Trophoblast cell (in vitro differentiated cells and primary cell): ENCODE measurements around the gene TENT5A.

Experiments
- DNase-seq, 2 donors: peaks; one replicate each; pipeline ENCODE4 v3.0.0-alpha.2; 2016
- H2AFZ ChIP-seq: 2 replicates; pipeline ENCODE4 v1.6.1; 2013; ENCODE audit warnings: low read length, moderate library complexity, mild to moderate bottlenecking; ENCODE audit not compliant: insufficient read depth, poor library complexity
- H2AK5ac ChIP-seq: 2 replicates; pipeline ENCODE4 v1.6.1; 2013; ENCODE audit warnings: mild to moderate bottlenecking, low read length
- H2BK120ac ChIP-seq: 2 replicates; pipeline ENCODE4 v1.6.1; 2013; ENCODE audit warnings: low read length, mild to moderate bottlenecking, moderate library complexity; ENCODE audit not compliant: insufficient read depth, poor library complexity
- H2BK12ac ChIP-seq: 2 replicates; pipeline ENCODE4 v1.6.1; 2013; ENCODE audit warnings: mild to moderate bottlenecking, low read length, moderate library complexity
- H2BK5ac ChIP-seq: 2 replicates; pipeline ENCODE4 v1.6.1; 2013; ENCODE audit warnings: low read length, low read depth, moderate library complexity, mild to moderate bottlenecking; ENCODE audit not compliant: poor library complexity
- H3K14ac ChIP-seq: 2 replicates; pipeline ENCODE4 v1.6.1; 2013; ENCODE audit warnings: mild to moderate bottlenecking, low read length
- H3K18ac ChIP-seq: 2 replicates; pipeline ENCODE4 v1.6.1; 2013; ENCODE audit warnings: mild to moderate bottlenecking, low read length
- H3K23ac ChIP-seq: 2 replicates; pipeline ENCODE4 v1.6.1; 2013; ENCODE audit warnings: low read length
- H3K27ac ChIP-seq: 2 replicates; pipeline ENCODE4 v1.5.1; 2013; ENCODE audit warnings: low read depth, mild to moderate bottlenecking, inconsistent platforms, low read length, moderate library complexity
- H3K27me3 ChIP-seq: 2 replicates; pipeline ENCODE4 v1.6.1; 2013; ENCODE audit warnings: inconsistent platforms, mild to moderate bottlenecking, low read length, moderate library complexity; ENCODE audit not compliant: insufficient read depth
- H3K36me3 ChIP-seq, 2 experiments: 1 replicate in 1 of 2; 2 replicates in 1 of 2; pipeline ENCODE4 v1.6.1; 2013; ENCODE audit warnings: low read length in 2 of 2, mild to moderate bottlenecking in 2 of 2, moderate library complexity in 1 of 2; ENCODE audit not compliant: insufficient read depth in 2 of 2, control insufficient read depth in 1 of 2
- H3K4ac ChIP-seq: 2 replicates; pipeline ENCODE4 v1.6.1; 2013; ENCODE audit warnings: low read depth, mild to moderate bottlenecking, low read length, moderate library complexity
- H3K4me1 ChIP-seq, 2 experiments: 1 replicate in 1 of 2; 2 replicates in 1 of 2; pipeline ENCODE4 v1.6.1; 2013; ENCODE audit warnings: low read length in 2 of 2, mild to moderate bottlenecking in 2 of 2, moderate library complexity in 1 of 2; ENCODE audit not compliant: insufficient read depth in 2 of 2, control insufficient read depth in 1 of 2
- H3K4me2 ChIP-seq: 2 replicates; pipeline ENCODE4 v1.6.1; 2013; ENCODE audit warnings: inconsistent platforms, mild to moderate bottlenecking, low read length, moderate library complexity
- H3K4me3 ChIP-seq: 2 replicates; pipeline ENCODE4 v1.5.1; 2013; ENCODE audit warnings: mild to moderate bottlenecking, low read depth, low read length, inconsistent platforms
- H3K79me1 ChIP-seq: one replicate; pipeline ENCODE4 v1.6.1; 2013; ENCODE audit warnings: low read length
- H3K79me2 ChIP-seq: 2 replicates; pipeline ENCODE4 v1.6.1; 2013; ENCODE audit warnings: low read length, mild to moderate bottlenecking; ENCODE audit not compliant: control insufficient read depth, insufficient read depth, poor library complexity
- H3K9ac ChIP-seq: 2 replicates; pipeline ENCODE4 v1.6.1; 2013; ENCODE audit warnings: mild to moderate bottlenecking, low read length
- H3K9me3 ChIP-seq: 2 replicates; pipeline ENCODE4 v1.6.1; 2013; ENCODE audit warnings: low read depth, mild to moderate bottlenecking, control low read depth, inconsistent platforms, low read length; ENCODE audit not compliant: insufficient read depth
- H4K12ac ChIP-seq: 2 replicates; pipeline ENCODE4 v1.6.1; 2013; ENCODE audit warnings: low read depth, mild to moderate bottlenecking, low read length, moderate library complexity
- H4K8ac ChIP-seq: 2 replicates; pipeline ENCODE4 v1.6.1; 2013; ENCODE audit warnings: low read depth, mild to moderate bottlenecking, low read length, moderate library complexity
- H4K91ac ChIP-seq: one replicate; pipeline ENCODE4 v1.6.1; 2013; ENCODE audit warnings: low read depth, mild to moderate bottlenecking, low read length, moderate library complexity
- WGBS: extraction: QIAGEN DNeasy Blood & Tissue Kit; methylation state at CpG from one replicate; pipeline ENCODE4 v1.1.7; 2013; ENCODE audit warnings: missing lambda C conversion rate; ENCODE audit not compliant: insufficient read length, insufficient coverage; ENCODE audit errors: extremely low coverage; 5-methylcytosine and 5-hydroxymethylcytosine counted together

The TENT5A gene

GRCh38 chr6:81749707-81750106 lies 2.8 kb downstream of the TENT5A start:
- H3K79me2 ChIP-seq = peaks cover 12% of the 10 kb centered on the region
- H3K79me1 ChIP-seq = peaks cover 22% of the 10 kb centered on the region
- H3K4ac ChIP-seq = no peak overlapping the region
- peaks cover 0 to 5% of the 10 kb centered on the region in 2 experiments for H3K36me3 ChIP-seq
- H4K8ac ChIP-seq = no peak overlapping the region
- H2BK12ac ChIP-seq = no peak overlapping the region
- peaks cover 0 to 5% of the 10 kb centered on the region in 2 experiments for H3K4me1 ChIP-seq
- no CpG with 5 or more reads among the region's 5 CpGs for WGBS
- H2BK5ac ChIP-seq = peak overlapping the region; percentile 22
- no peak overlapping the region for H2BK120ac ChIP-seq
- H3K18ac ChIP-seq = no peak overlapping the region
- no peak overlapping the region for H4K91ac ChIP-seq
- no peaks in the 10 kb centered on the region for H3K27me3 ChIP-seq
- DNase-seq = peak in 1 of 2 donors; percentile 46
- no peak overlapping the region for H3K9ac ChIP-seq
- no peak overlapping the region for H2AFZ ChIP-seq
- H3K27ac ChIP-seq = no peak overlapping the region
- no peak overlapping the region for H3K14ac ChIP-seq
- no peak overlapping the region for H3K4me3 ChIP-seq
- no peak overlapping the region for H3K23ac ChIP-seq
- H2AK5ac ChIP-seq = no peak overlapping the region
- no peak overlapping the region for H3K4me2 ChIP-seq
- no peak overlapping the region for H4K12ac ChIP-seq
- peaks cover 3% of the 10 kb centered on the region for H3K9me3 ChIP-seq

- Histone ChIP-seq H2AK5ac (no peak overlapping the region), H4K91ac (no peak overlapping the region), H3K27me3 (no peaks in the 10 kb centered on the region)
Measured at GRCh38 chr6:81748994-81749393, 3.5 kb downstream of the TENT5A start.

GRCh38 chr6:81747327-81747726 lies 5.2 kb downstream of the TENT5A start:
- H3K36me3 ChIP-seq = peaks cover 0 to 5% of the 10 kb centered on the region in 2 experiments
- no peak overlapping the region for H2AFZ ChIP-seq
- H3K4me2 ChIP-seq = no peak overlapping the region
- H2AK5ac ChIP-seq = no peak overlapping the region
- no peaks in the 10 kb centered on the region for H3K27me3 ChIP-seq
- no peak overlapping the region for H3K14ac ChIP-seq
- H4K8ac ChIP-seq = no peak overlapping the region
- H3K9ac ChIP-seq = no peak overlapping the region
- DNase-seq = no peak
- no peak overlapping the region for H3K4me3 ChIP-seq
- H3K18ac ChIP-seq = no peak overlapping the region
- H3K79me1 ChIP-seq = peaks cover 10% of the 10 kb centered on the region
- H2BK12ac ChIP-seq = no peak overlapping the region
- no peak overlapping the region for H4K91ac ChIP-seq
- H4K12ac ChIP-seq = no peak overlapping the region
- H2BK120ac ChIP-seq = no peak overlapping the region
- H3K4ac ChIP-seq = no peak overlapping the region
- H3K27ac ChIP-seq = no peak overlapping the region
- no peak overlapping the region for H2BK5ac ChIP-seq
- peaks cover 3% of the 10 kb centered on the region for H3K9me3 ChIP-seq
- H3K79me2 ChIP-seq = peaks cover 9% of the 10 kb centered on the region
- peaks cover 0 to 5% of the 10 kb centered on the region in 2 experiments for H3K4me1 ChIP-seq
- no peak overlapping the region for H3K23ac ChIP-seq
- no CpG with 5 or more reads among the region's 4 CpGs for WGBS

More at GRCh38 chr6:81748994-81749393, 3.5 kb downstream of the TENT5A start:
- Histone ChIP-seq H4K8ac (no peak overlapping the region), H3K4ac (no peak overlapping the region), H3K4me1 (peaks cover 0 to 5% of the 10 kb centered on the region in 2 experiments), H3K9ac (no peak overlapping the region), H3K4me3 (no peak overlapping the region), H2AFZ (no peak overlapping the region), H3K18ac (no peak overlapping the region), H2BK12ac (no peak overlapping the region), H2BK120ac (no peak overlapping the region), H2BK5ac (no peak overlapping the region), H3K23ac (no peak overlapping the region), H4K12ac (no peak overlapping the region), H3K9me3 (peaks cover 3% of the 10 kb centered on the region), H3K14ac (no peak overlapping the region), H3K79me2 (peaks cover 12% of the 10 kb centered on the region), H3K27ac (no peak overlapping the region), H3K36me3 (peaks cover 0 to 5% of the 10 kb centered on the region in 2 experiments), H3K4me2 (no peak overlapping the region), H3K79me1 (peaks cover 21% of the 10 kb centered on the region)
- no CpG with 5 or more reads among the region's 5 CpGs for WGBS
- peak in 1 of 2 donors; percentile 64 for DNase-seq

- Histone ChIP-seq H2AFZ (no peak overlapping the region), H3K18ac (no peak overlapping the region), H3K4me2 (no peak overlapping the region), H3K9ac (no peak overlapping the region), H2BK12ac (no peak overlapping the region), H3K9me3 (no peaks in the 10 kb centered on the region), H4K91ac (no peak overlapping the region), H3K36me3 (peaks cover 0 to 2% of the 10 kb centered on the region in 2 experiments), H3K79me1 (no peaks in the 10 kb centered on the region), H4K8ac (no peak overlapping the region), H3K4ac (no peak overlapping the region), H2AK5ac (no peak overlapping the region), H3K4me1 (no peaks in the 10 kb centered on the region), H3K23ac (no peak overlapping the region), H3K79me2 (no peaks in the 10 kb centered on the region), H4K12ac (no peak overlapping the region), H2BK120ac (no peak overlapping the region), H3K14ac (no peak overlapping the region), H2BK5ac (no peak overlapping the region), H3K27me3 (no peaks in the 10 kb centered on the region), H3K4me3 (no peak overlapping the region), H3K27ac (no peak overlapping the region)
- DNase-seq = peak in 1 of 2 donors; percentile 59
- no CpG with 5 or more reads among the region's 2 CpGs for WGBS
Measured at GRCh38 chr6:81744131-81744530, 8.3 kb downstream of the TENT5A start.
